Thoracic aorta (tissue), 2 donors: ENCODE measurements around the gene EFCAB8. TPM values are rescaled to one million over a fixed set of nuclear protein-coding genes. Genes with fewer than 3 reads are reported as not detected.

Experiments
- ATAC-seq: fragments of 150-250 bp; one replicate; pipeline ENCODE4 v1.8.0; 2017; ENCODE audit warnings: low read depth; ENCODE audit not compliant: insufficient number of reproducible peaks, low FRiP score
- DNase-seq: peaks from one replicate; pipeline ENCODE4 v3.0.0-alpha.2; 2020; ENCODE audit warnings: low spot score
- H3K27ac ChIP-seq, 2 donors: fragments of 200-600 bp; sonication (generic); 1 replicate in 1 of 2; 2 replicates in 1 of 2; pipeline ENCODE4 v1.5.1; 2016; ENCODE audit warnings: mild to moderate bottlenecking in 2 of 2, moderate library complexity in 2 of 2
- H3K27me3 ChIP-seq: fragments of 200-600 bp; sonication (generic); replicated peaks from 2 replicates; pipeline ENCODE4 v1.6.0; 2016; ENCODE audit warnings: mild to moderate bottlenecking; ENCODE audit not compliant: insufficient read depth
- H3K36me3 ChIP-seq: fragments of 200-600 bp; sonication (generic); one replicate; pipeline ENCODE4 v1.5.1; 2016
- H3K4me1 ChIP-seq, 2 donors: fragments of 200-600 bp; sonication (generic); 1 replicate in 1 of 2; 2 replicates in 1 of 2; pipeline versions ENCODE4 v1.5.1 to v1.6.0; 2016; ENCODE audit warnings: low read depth in 2 of 2, mild to moderate bottlenecking in 1 of 2; ENCODE audit not compliant: control insufficient read depth in 1 of 2
- H3K4me3 ChIP-seq: fragments of 200-600 bp; sonication (generic); 2 replicates; pipeline ENCODE4 v1.5.1; 2016; ENCODE audit warnings: mild to moderate bottlenecking
- H3K9me3 ChIP-seq: fragments of 200-600 bp; sonication (generic); 2 replicates; pipeline ENCODE4 v1.5.1; 2016
- total RNA-seq, 2 donors: library from RNA; depleted of rRNA; stranded (reverse); fragments of >200 nt; gene quantifications; one replicate each; pipeline versions ENCODE4 v1.1.0 to v1.2.3, GENCODE V29; 2016
- TF ChIP-seq, protein P1 (sequence below): fragments of 200-600 bp; sonication (generic); IDR thresholded peaks from one replicate; pipeline ENCODE4 v1.5.1; 2019; ENCODE audit warnings: antibody characterized with exemption

EFCAB8 gene
- total RNA-seq, 2 donors from 2014 or later: 1.5 to 2.9 TPM

DNA sequence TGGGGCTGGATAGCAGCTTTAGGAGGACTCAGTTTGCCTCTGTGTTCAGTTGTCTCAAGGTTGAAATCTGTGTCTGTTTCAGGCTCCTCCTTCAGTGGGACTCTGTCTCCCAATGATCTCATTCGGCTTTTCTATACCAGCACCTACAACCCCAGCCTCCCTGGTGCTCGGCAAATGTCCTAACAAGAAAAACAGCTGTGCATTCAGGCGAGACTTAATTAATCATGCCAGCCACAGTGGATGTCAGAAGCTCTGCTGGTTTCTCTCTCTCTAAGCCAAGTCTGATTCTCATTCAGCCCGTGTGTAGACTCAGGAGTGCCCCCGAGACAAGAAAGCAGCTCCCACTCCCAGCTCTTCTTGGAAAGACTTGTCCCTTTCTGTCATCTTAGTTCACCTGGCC is 98.7 kb downstream of the EFCAB8 start:
- Histone ChIP-seq H3K27me3 (no peaks in the 10 kb centered on the region), H3K9me3 (peaks cover 9% of the 10 kb centered on the region), H3K4me1 (no peaks in the 10 kb centered on the region), H3K4me3 (no peak overlapping the region), H3K27ac (no peak overlapping the region), H3K36me3 (no peaks in the 10 kb centered on the region)
- ATAC-seq (no peak), DNase-seq (no peak)
- TF ChIP-seq, protein P1, sequence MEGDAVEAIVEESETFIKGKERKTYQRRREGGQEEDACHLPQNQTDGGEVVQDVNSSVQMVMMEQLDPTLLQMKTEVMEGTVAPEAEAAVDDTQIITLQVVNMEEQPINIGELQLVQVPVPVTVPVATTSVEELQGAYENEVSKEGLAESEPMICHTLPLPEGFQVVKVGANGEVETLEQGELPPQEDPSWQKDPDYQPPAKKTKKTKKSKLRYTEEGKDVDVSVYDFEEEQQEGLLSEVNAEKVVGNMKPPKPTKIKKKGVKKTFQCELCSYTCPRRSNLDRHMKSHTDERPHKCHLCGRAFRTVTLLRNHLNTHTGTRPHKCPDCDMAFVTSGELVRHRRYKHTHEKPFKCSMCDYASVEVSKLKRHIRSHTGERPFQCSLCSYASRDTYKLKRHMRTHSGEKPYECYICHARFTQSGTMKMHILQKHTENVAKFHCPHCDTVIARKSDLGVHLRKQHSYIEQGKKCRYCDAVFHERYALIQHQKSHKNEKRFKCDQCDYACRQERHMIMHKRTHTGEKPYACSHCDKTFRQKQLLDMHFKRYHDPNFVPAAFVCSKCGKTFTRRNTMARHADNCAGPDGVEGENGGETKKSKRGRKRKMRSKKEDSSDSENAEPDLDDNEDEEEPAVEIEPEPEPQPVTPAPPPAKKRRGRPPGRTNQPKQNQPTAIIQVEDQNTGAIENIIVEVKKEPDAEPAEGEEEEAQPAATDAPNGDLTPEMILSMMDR: no peak

DNA sequence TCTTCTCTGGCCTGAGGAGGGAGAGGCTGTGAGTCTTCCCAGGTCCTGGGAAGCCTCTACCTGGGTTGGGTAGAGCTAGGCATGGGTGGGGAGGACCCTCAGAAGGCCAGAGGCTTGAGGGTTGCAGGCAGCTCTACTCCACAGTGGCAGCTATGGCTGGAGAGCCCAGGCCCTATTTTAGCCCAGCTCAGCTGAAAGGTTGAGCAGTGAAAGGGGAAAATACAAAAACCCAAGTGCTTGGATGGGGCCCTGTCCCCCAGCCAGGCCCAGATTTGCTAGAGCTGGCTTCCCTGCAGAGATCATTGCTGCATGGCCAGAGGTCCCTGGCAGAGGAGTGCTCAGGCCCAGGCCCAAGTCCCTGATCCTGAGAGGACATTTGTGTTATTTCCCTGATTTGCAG is 99.9 kb downstream of the EFCAB8 start:
- DNase-seq (no peak), ATAC-seq (no peak)
- Histone ChIP-seq H3K9me3 (peaks cover 9% of the 10 kb centered on the region), H3K4me3 (no peak overlapping the region), H3K36me3 (no peaks in the 10 kb centered on the region), H3K27me3 (no peaks in the 10 kb centered on the region), H3K4me1 (no peaks in the 10 kb centered on the region), H3K27ac (no peak overlapping the region)
- TF ChIP-seq, protein P1: no peak

DNA sequence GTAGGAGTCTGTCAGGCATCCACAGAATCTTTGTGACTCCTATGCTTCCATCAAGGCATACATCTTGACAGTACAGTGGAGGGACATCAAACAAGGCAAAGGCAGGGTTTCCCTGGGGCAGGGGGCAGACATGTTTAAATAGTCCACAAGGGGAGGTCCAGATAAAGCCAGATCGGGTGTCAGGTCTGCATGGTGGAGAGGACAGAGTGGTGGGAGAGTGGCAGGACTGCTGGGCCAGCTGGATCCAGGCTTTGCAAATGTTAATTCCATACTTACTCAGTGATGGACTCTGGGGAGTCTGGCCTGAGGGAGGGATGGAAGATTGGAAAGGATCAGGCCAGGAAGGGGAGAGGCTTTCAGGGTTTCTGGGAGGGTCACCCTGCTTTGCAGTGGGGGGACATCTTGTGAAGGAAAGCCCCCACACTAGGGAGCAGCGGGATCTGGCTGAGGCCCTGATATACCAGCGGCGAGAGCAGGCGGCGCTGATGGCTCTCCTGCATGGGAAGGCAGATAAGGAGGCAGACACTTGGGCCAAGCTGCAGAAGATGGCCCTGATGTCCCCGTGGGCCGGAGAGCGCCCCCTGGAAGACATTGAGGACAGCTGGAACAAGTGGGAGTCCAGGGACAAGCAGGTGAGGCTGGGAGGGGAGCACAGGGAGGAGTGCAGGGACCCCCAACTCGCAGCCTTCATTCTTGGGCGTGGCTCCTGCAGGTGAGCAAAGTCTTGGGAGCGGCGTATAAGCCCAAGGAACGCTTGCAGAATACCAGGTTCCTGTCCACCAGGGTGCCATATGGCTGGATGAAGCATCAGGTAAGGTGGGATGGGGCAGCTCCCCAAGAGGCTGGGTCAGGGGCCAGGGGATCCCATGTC is 100.9 kb downstream of the EFCAB8 start:
- ATAC-seq (no peak), DNase-seq (no peak)
- H3K27me3 ChIP-seq: no peaks in the 10 kb centered on the region
- TF ChIP-seq, protein P1: no peak
- H3K4me3 ChIP-seq: no peak overlapping the region
- no peaks in the 10 kb centered on the region for H3K4me1 ChIP-seq
- no peaks in the 10 kb centered on the region for H3K36me3 ChIP-seq
- peaks cover 9% of the 10 kb centered on the region for H3K9me3 ChIP-seq
- no peak overlapping the region for H3K27ac ChIP-seq

DNA sequence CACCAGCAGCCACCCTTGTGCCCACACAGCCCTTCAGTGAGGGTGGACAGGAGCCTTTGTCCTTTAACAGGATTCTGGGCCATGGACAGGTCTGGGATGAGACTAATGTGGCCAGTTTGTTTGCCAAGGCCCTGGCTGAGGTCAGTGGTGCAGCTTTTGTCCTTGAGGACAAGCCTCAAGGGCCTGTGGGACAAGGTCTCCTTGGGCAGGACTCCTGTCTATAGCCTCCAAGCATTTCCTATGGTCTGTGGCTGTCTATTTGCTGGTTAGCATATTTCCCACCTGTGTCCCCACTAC is 101.4 kb downstream of the EFCAB8 start:
- TF ChIP-seq, protein P1: no peak
- DNase-seq: no peak

DNA sequence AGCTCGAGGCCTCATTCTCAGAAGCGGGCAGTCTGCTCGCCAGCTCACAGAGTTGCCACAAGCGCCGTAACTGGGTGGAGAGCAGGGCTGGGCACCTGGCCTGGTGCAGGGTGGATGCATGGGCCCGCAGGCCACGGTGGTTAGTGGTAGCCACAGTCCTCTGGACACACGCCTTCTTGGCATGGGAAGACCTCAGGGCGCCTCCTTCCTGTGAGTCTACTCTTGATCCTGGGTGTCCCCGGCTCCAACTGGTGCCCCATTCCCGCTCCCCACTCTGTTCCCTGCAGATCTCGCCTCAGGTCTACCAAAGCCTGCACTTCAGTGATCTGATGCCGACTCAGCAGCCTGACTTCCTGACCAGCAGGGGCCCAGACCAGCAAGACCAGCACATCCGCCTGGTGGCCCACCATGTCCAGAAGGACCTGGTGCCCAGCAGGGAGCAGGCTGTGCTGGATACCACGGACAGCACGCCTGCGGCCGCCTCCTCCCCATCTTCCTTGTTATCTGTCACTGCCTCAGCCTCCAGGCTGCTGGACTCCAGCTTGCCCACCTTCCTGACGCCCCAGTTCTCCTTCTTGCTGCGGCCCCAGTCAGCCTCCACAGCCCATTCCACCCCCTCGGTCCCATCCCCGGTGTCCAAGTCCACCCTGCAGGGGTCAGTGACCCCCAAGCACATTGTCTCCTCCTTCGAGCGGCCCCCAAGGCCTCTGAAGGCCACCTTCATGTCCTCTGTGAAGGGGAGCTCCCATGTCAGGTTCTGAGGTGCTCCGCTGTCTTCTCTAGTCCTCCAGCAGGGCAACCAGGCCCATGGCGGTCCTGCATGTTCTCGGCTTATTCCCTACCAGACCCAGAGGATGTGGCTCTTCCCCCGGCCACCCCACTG is 102.4 kb downstream of the EFCAB8 start:
- H3K36me3 ChIP-seq: no peaks in the 10 kb centered on the region
- peaks cover 9% of the 10 kb centered on the region for H3K9me3 ChIP-seq
- TF ChIP-seq, protein P1: no peak
- no peak overlapping the region for H3K4me3 ChIP-seq
- no peak overlapping the region for H3K27ac ChIP-seq
- no peak for DNase-seq
- no peak for ATAC-seq
- H3K4me1 ChIP-seq: no peaks in the 10 kb centered on the region
- H3K27me3 ChIP-seq: no peaks in the 10 kb centered on the region

More for the DNA sequence above, 101.4 kb downstream of the EFCAB8 start:
- Histone ChIP-seq H3K9me3 (peaks cover 9% of the 10 kb centered on the region), H3K4me3 (no peak overlapping the region), H3K27me3 (no peaks in the 10 kb centered on the region), H3K4me1 (no peaks in the 10 kb centered on the region), H3K36me3 (no peaks in the 10 kb centered on the region), H3K27ac (no peak overlapping the region)
- no peak for ATAC-seq
